Measurements from ENCODE around the gene PRKCZ. TPM values are rescaled to one million over a fixed set of nuclear protein-coding genes. Genes with fewer than 3 reads are reported as not detected.

PRKCZ gene
- total RNA-seq, 1 donor = 0.72 TPM

DNA sequence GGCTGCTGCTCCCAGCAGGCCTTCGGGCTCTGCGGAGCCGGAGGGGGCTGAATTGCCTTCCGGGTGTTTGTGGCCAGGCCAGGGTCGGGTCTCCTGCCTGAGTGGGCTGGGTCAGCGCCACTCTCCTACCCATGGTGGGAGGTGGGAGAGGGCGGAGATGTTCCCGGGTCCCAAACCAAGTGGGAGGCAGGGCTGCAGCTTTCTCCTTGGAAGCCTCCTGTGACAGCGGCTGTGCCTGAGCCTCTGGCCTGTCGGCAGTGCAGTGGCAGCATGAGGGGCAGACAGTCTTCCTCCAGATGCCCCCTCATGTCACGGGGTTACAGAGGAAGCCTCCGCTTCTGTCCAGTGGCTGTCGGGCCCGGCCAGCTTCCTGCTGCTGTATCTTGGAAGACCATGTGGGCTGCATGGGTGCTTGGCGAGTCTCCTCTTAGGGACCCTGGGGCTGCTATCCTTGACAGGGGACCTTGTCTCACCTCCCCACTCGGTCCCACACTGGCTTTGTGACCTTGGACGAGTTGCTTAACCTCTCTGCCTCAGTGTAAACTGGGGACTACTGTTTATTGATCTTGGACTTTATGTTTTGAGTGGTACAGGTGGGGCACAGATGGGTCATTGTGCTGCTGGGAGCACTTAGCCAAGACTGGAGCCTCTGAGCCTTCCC is 182.2 kb downstream of the PRKCZ start:
- peak overlapping the region; percentile 69 for H3K27ac ChIP-seq (ENCODE audit: low read depth, low read length)
- H3K27me3 ChIP-seq (ENCODE audit: insufficient read depth, low read length) = no peaks in the 10 kb centered on the region
- H4K20me1 ChIP-seq (ENCODE audit: insufficient read depth, low read length) = peaks cover 84% of the 10 kb centered on the region
- peaks cover 7% of the 10 kb centered on the region for H3K36me3 ChIP-seq (ENCODE audit: insufficient read depth, low read length)
- H2AFZ ChIP-seq (ENCODE audit: low read length) = no peak overlapping the region
- peak overlapping the region; percentile 85 for H3K4me2 ChIP-seq (ENCODE audit: insufficient read depth, low read length)
- H3K4me3 ChIP-seq (ENCODE audit: insufficient read depth, low read length) = peak overlapping the region; percentile 88
- H3K4me1 ChIP-seq (ENCODE audit: insufficient read depth, low read length) = peaks cover 58% of the 10 kb centered on the region
- TF ChIP-seq CTCF (IDR thresholded peaks at IDR 0.05; ENCODE audit: extremely low read depth, low read depth, low read length) = no peak
- H3K9me3 ChIP-seq (ENCODE audit: low read depth, low read length) = no peaks in the 10 kb centered on the region
- peaks cover 88% of the 10 kb centered on the region for H3K79me2 ChIP-seq (ENCODE audit: insufficient read depth, low read length)
- peak; percentile 86 for DNase-seq (ENCODE audit: insufficient read length, low spot score, missing footprints)

DNA sequence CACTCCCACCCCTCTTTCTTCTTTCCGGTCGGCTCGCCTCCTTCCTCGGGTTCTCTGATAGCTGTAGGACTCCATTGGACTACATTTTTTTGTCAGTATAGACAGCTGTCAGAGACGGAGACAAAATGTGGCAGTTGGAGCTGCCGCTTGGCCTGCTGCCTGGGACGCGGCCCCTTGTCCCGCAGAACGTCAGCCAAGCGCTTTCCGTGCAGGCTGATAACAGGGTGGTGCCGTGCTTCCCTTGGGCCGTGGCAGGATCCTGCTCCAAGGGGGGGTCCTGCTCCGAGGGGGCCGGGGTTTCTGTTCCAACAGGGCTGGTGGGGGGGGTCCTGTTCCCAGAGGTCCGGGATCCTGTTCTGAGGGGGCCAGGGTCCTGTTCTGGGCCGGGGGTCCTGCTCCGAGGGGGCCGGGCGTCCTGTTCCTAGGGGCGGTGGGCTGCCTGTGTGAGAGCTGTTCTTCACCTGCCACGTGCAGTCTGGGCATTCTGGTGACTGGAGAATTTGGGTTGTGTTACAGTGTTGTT is 182.8 kb downstream of the PRKCZ start:
- Histone ChIP-seq H4K20me1 (ENCODE audit: insufficient read depth, low read length) (peaks cover 90% of the 10 kb centered on the region), H2AFZ (ENCODE audit: low read length) (no peak overlapping the region)

DNA sequence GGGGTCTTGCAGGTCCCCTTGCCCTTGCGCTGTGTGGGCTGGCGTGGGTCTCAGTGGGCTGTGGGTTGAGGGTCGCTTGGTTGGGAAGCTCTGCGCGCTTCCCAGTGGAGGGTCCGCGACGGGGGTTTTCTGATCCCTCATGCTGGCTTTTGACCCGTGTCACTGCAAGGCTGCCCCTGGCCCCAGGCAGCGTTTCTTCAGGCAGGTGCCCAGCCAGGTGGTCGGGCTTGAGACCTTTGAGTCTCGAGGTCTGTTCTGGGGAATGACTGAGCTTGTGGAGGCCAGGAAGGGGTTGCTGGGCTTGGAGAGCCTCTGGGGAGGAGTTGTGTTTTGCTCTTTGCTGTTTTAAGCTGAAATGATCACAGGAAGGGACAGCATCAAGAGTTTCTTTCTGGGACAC is 183.3 kb downstream of the PRKCZ start:
- Histone ChIP-seq H2AFZ (ENCODE audit: low read length) (no peak overlapping the region), H3K27ac (ENCODE audit: low read depth, low read length) (peak overlapping the region; percentile 69), H3K79me2 (ENCODE audit: insufficient read depth, low read length) (peaks cover 99% of the 10 kb centered on the region), H3K36me3 (ENCODE audit: insufficient read depth, low read length) (peaks cover 7% of the 10 kb centered on the region), H3K4me2 (ENCODE audit: insufficient read depth, low read length) (peak overlapping the region; percentile 85), H3K9me3 (ENCODE audit: low read depth, low read length) (no peaks in the 10 kb centered on the region), H3K27me3 (ENCODE audit: insufficient read depth, low read length) (no peaks in the 10 kb centered on the region), H4K20me1 (ENCODE audit: insufficient read depth, low read length) (peaks cover 94% of the 10 kb centered on the region), H3K4me1 (ENCODE audit: insufficient read depth, low read length) (peaks cover 69% of the 10 kb centered on the region), H3K4me3 (ENCODE audit: insufficient read depth, low read length) (peak overlapping the region; percentile 88)
- DNase-seq (ENCODE audit: insufficient read length, low spot score, missing footprints) = no peak
- no peak for TF ChIP-seq CTCF (IDR thresholded peaks at IDR 0.05; ENCODE audit: extremely low read depth, low read depth, low read length)

More for the DNA sequence above, 182.8 kb downstream of the PRKCZ start:
- Histone ChIP-seq H3K4me3 (ENCODE audit: insufficient read depth, low read length) (peak overlapping the region; percentile 88), H3K27ac (ENCODE audit: low read depth, low read length) (peak overlapping the region; percentile 69), H3K4me2 (ENCODE audit: insufficient read depth, low read length) (peak overlapping the region; percentile 85), H3K79me2 (ENCODE audit: insufficient read depth, low read length) (peaks cover 94% of the 10 kb centered on the region), H3K9me3 (ENCODE audit: low read depth, low read length) (no peaks in the 10 kb centered on the region), H3K36me3 (ENCODE audit: insufficient read depth, low read length) (peaks cover 7% of the 10 kb centered on the region), H3K4me1 (ENCODE audit: insufficient read depth, low read length) (peaks cover 64% of the 10 kb centered on the region), H3K27me3 (ENCODE audit: insufficient read depth, low read length) (no peaks in the 10 kb centered on the region)
- no peak for TF ChIP-seq CTCF (IDR thresholded peaks at IDR 0.05; ENCODE audit: extremely low read depth, low read depth, low read length)
- DNase-seq (ENCODE audit: insufficient read length, low spot score, missing footprints) = peak; percentile 82

DNA sequence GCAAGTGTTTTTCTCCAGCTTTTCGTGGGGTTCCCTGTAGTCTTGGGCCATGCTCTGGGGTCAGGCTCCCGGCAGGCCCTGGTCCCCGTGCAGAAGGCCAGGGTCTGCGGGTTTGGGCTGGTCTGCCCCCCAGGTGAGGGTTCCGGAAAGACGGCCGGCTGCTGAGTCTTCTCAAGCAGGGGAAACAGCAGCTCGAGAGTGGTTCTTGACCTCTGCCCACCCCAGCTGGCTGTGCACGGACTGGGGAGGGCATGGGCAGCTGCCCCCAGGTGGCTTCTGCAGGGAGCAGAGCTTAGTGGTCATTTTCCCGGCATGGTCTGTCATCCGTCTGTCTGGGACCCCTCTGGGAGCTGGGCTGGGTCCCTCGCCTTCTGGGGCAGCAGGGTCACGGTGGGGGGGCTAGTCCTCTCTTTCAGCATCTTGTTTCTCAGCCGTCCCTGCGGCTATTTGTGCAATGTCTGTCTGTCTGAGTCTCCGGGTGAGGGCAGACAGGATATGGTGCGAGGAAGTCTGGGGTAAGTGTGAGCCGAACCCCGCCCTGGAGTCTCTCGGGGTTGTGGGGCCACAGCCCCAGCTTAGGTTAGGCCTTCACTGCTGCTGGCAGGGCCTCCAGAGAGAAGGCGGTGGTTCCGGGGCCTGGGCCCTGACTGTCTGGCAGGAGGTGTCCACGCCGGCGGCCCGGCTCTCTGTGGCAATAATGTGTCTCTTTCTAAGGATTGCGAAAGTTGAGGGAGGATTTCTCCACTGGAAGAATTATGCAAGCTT is 184.0 kb downstream of the PRKCZ start:
- H3K9me3 ChIP-seq (ENCODE audit: low read depth, low read length) = no peaks in the 10 kb centered on the region
- peak overlapping the region; percentile 88 for H3K4me3 ChIP-seq (ENCODE audit: insufficient read depth, low read length)
- peaks cover 69% of the 10 kb centered on the region for H3K4me1 ChIP-seq (ENCODE audit: insufficient read depth, low read length)
- no peak overlapping the region for H2AFZ ChIP-seq (ENCODE audit: low read length)
- peak; percentile 99 for DNase-seq (ENCODE audit: insufficient read length, low spot score, missing footprints)
- H3K79me2 ChIP-seq (ENCODE audit: insufficient read depth, low read length) = peaks cover 99% of the 10 kb centered on the region
- peak overlapping the region; percentile 85 for H3K4me2 ChIP-seq (ENCODE audit: insufficient read depth, low read length)
- no peaks in the 10 kb centered on the region for H3K27me3 ChIP-seq (ENCODE audit: insufficient read depth, low read length)
- peaks cover 96% of the 10 kb centered on the region for H4K20me1 ChIP-seq (ENCODE audit: insufficient read depth, low read length)
- H3K27ac ChIP-seq (ENCODE audit: low read depth, low read length) = peak overlapping the region; percentile 69
- H3K36me3 ChIP-seq (ENCODE audit: insufficient read depth, low read length) = peaks cover 4% of the 10 kb centered on the region
- TF ChIP-seq CTCF (IDR thresholded peaks at IDR 0.05; ENCODE audit: extremely low read depth, low read depth, low read length) = no peak

Data from osteoblast (primary cell).